Panc1 (cell line): Measurements from ENCODE around the gene FOXO1.

Source experiments
- POLR2AphosphoS5 ChIP-seq: IDR thresholded peaks from 2 replicates; pipeline ENCODE4 v1.6.1; 2012; ENCODE audit warnings: mild to moderate bottlenecking, low read depth, low read length, moderate library complexity
- SIN3A ChIP-seq: IDR thresholded peaks from 2 replicates; pipeline ENCODE4 v1.6.1; 2012; ENCODE audit warnings: low read depth, mild to moderate bottlenecking, low read length, moderate library complexity, borderline replicate concordance; ENCODE audit not compliant: insufficient read depth
- TCF7L2 ChIP-seq: IDR thresholded peaks from 2 replicates; pipeline ENCODE4 v1.6.1; 2011; ENCODE audit warnings: mild to moderate bottlenecking, low read depth, low read length, inconsistent platforms
- TF ChIP-seq, protein P1 (sequence below): fragments of 450-650 bp; IDR thresholded peaks from 2 replicates; pipeline ENCODE4 v1.5.1; 2017; ENCODE audit warnings: mild to moderate bottlenecking
- TF ChIP-seq, protein P2 (sequence below), 2 experiments: IDR thresholded peaks; 2 replicates each; pipeline ENCODE4 v1.6.1; 2011 to 2012; ENCODE audit warnings: low read depth in 2 of 2, control low read depth in 1 of 2, low read length in 1 of 2, mild to moderate bottlenecking in 1 of 2, moderate library complexity in 1 of 2; ENCODE audit not compliant: insufficient read depth in 1 of 2

DNA sequence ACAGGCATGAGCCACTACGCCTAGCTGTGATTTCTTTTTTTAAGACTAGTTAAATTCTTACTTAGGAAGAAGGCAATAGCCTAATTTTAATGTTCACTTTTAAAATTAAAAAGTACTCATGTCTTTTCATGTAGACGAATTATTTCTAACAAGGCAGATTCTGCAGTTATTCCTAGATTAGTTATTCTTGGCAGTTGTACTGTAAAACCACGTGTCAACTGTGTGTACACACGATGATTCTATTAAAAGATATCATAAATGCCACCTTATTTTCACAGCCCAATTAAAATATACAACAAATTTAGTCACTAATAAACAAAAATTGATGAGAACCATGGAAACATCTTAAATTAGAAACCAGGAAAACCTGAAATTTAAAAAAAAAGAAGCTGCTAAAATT lies 10.6 kb upstream of the FOXO1 start:
- TF ChIP-seq, protein P1, sequence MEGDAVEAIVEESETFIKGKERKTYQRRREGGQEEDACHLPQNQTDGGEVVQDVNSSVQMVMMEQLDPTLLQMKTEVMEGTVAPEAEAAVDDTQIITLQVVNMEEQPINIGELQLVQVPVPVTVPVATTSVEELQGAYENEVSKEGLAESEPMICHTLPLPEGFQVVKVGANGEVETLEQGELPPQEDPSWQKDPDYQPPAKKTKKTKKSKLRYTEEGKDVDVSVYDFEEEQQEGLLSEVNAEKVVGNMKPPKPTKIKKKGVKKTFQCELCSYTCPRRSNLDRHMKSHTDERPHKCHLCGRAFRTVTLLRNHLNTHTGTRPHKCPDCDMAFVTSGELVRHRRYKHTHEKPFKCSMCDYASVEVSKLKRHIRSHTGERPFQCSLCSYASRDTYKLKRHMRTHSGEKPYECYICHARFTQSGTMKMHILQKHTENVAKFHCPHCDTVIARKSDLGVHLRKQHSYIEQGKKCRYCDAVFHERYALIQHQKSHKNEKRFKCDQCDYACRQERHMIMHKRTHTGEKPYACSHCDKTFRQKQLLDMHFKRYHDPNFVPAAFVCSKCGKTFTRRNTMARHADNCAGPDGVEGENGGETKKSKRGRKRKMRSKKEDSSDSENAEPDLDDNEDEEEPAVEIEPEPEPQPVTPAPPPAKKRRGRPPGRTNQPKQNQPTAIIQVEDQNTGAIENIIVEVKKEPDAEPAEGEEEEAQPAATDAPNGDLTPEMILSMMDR, result no peak
- no peak for TF ChIP-seq POLR2AphosphoS5
- TF ChIP-seq TCF7L2, result no peak
- TF ChIP-seq, protein P2, sequence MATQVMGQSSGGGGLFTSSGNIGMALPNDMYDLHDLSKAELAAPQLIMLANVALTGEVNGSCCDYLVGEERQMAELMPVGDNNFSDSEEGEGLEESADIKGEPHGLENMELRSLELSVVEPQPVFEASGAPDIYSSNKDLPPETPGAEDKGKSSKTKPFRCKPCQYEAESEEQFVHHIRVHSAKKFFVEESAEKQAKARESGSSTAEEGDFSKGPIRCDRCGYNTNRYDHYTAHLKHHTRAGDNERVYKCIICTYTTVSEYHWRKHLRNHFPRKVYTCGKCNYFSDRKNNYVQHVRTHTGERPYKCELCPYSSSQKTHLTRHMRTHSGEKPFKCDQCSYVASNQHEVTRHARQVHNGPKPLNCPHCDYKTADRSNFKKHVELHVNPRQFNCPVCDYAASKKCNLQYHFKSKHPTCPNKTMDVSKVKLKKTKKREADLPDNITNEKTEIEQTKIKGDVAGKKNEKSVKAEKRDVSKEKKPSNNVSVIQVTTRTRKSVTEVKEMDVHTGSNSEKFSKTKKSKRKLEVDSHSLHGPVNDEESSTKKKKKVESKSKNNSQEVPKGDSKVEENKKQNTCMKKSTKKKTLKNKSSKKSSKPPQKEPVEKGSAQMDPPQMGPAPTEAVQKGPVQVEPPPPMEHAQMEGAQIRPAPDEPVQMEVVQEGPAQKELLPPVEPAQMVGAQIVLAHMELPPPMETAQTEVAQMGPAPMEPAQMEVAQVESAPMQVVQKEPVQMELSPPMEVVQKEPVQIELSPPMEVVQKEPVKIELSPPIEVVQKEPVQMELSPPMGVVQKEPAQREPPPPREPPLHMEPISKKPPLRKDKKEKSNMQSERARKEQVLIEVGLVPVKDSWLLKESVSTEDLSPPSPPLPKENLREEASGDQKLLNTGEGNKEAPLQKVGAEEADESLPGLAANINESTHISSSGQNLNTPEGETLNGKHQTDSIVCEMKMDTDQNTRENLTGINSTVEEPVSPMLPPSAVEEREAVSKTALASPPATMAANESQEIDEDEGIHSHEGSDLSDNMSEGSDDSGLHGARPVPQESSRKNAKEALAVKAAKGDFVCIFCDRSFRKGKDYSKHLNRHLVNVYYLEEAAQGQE (IDR thresholded peaks at IDR 0.05; ENCODE audit: insufficient read depth in 1 of 2, low read depth in 2 of 2, low read length in 1 of 2), result no peak
- TF ChIP-seq SIN3A, result no peak
